ENCODE measurements around the gene ZBTB8B.

Gene ZBTB8B

GRCh38 chr1:32507021-32507420, 42.1 kb downstream of the ZBTB8B start:
- DNase-seq (ENCODE audit: extremely low spot score): no peak
- ChIA-PET CTCF (interaction anchor here (2.4 kb wide), 1 partner anchor 13 kb away, joined by 10 read pairs; no protein-coding TSS in a partner anchor), POLR2A (interaction anchor here (0.5 kb wide), 1 partner anchor 13 kb away, joined by 7 read pairs; no protein-coding TSS in a partner anchor)
- TF ChIP-seq CTCF (IDR thresholded peaks at IDR 0.05; ENCODE audit: control extremely low read depth, extremely low read depth, low read depth, missing control alignments): no peak

GRCh38 chr1:32508761-32509160, 43.9 kb downstream of the ZBTB8B start:
- ChIA-PET CTCF (no interaction called here), POLR2A (no interaction called here)
- no peak for TF ChIP-seq CTCF (IDR thresholded peaks at IDR 0.05; ENCODE audit: control extremely low read depth, extremely low read depth, low read depth, missing control alignments)

GRCh38 chr1:32509939-32510338, 45.1 kb downstream of the ZBTB8B start:
- ChIA-PET CTCF (interaction anchor here (1.2 kb wide), 1 partner anchor 10 kb away, joined by 9 read pairs; no protein-coding TSS in a partner anchor), POLR2A (no interaction called here)
- no peak for TF ChIP-seq CTCF (IDR thresholded peaks at IDR 0.05; ENCODE audit: control extremely low read depth, extremely low read depth, low read depth, missing control alignments)

More at GRCh38 chr1:32508761-32509160, 43.9 kb downstream of the ZBTB8B start:
- DNase-seq (ENCODE audit: extremely low spot score): no peak

More at GRCh38 chr1:32509939-32510338, 45.1 kb downstream of the ZBTB8B start:
- DNase-seq (ENCODE audit: extremely low spot score): no peak

Measured in GM10248 (cell line).